DND-41 (cell line): ENCODE measurements around the gene SNPH.

Source experiments
- ATAC-seq: fragments of 200-7000 bp; cut with Tn5 transposase; 3 replicates; pipeline ENCODE4 v1.9.1; 2021; ENCODE audit warnings: low read depth; ENCODE audit not compliant: insufficient read depth
- DNase-seq: peaks from one replicate; pipeline ENCODE4 v3.0.0-alpha.2; 2020
- H2AFZ ChIP-seq: 2 replicates; pipeline ENCODE4 v1.6.0; 2012; ENCODE audit warnings: low read depth, low read length
- H3K27ac ChIP-seq: 2 replicates; pipeline ENCODE4 v1.5.1; 2012; ENCODE audit warnings: low read length, inconsistent platforms
- H3K27me3 ChIP-seq: fragments of 200-600 bp; sonication (generic); 2 replicates; pipeline ENCODE4 v1.6.0; 2012; ENCODE audit warnings: low read length, mild to moderate bottlenecking, inconsistent platforms; ENCODE audit not compliant: insufficient read depth, poor library complexity
- H3K36me3 ChIP-seq: 2 replicates; pipeline ENCODE4 v1.5.1; 2012; ENCODE audit warnings: low read length, inconsistent platforms; ENCODE audit not compliant: insufficient read depth
- H3K4me1 ChIP-seq: 2 replicates; pipeline ENCODE4 v1.5.1; 2012; ENCODE audit warnings: mild to moderate bottlenecking, low read length; ENCODE audit not compliant: insufficient read depth
- H3K4me2 ChIP-seq: 2 replicates; pipeline ENCODE4 v1.6.0; 2012; ENCODE audit warnings: mild to moderate bottlenecking, moderate library complexity, low read length, inconsistent platforms; ENCODE audit not compliant: insufficient read depth
- H3K4me3 ChIP-seq, 2 experiments: fragments of 200-600 bp in 1 of 2; shearing (Covaris generic) in 1 of 2; 2 replicates each; pipeline ENCODE4 v1.5.1; 2012 to 2016; ENCODE audit warnings: inconsistent platforms in 2 of 2, low read length in 2 of 2, mild to moderate bottlenecking in 2 of 2, low read depth in 1 of 2, moderate library complexity in 1 of 2
- H3K79me2 ChIP-seq: 2 replicates; pipeline ENCODE4 v1.6.0; 2012; ENCODE audit warnings: low read length, inconsistent platforms; ENCODE audit not compliant: insufficient read depth
- H3K9ac ChIP-seq: 2 replicates; pipeline ENCODE4 v1.6.0; 2012; ENCODE audit warnings: low read depth, mild to moderate bottlenecking, inconsistent platforms, low read length, moderate library complexity
- H3K9me3 ChIP-seq: 2 replicates; pipeline ENCODE4 v1.5.1; 2012; ENCODE audit warnings: low read length, moderate library complexity, mild to moderate bottlenecking, inconsistent platforms; ENCODE audit not compliant: insufficient read depth, severe bottlenecking
- H4K20me1 ChIP-seq: 2 replicates; pipeline ENCODE4 v1.6.0; 2012; ENCODE audit warnings: low read length; ENCODE audit not compliant: insufficient read depth
- EZH2 ChIP-seq: IDR thresholded peaks from 3 replicates; pipeline ENCODE4 v1.6.1; 2012; ENCODE audit warnings: borderline replicate concordance, low read depth, mild to moderate bottlenecking, moderate library complexity, low read length, inconsistent platforms; ENCODE audit not compliant: severe bottlenecking
- TF ChIP-seq, protein P1 (sequence below): IDR thresholded peaks from 2 replicates; pipeline ENCODE4 v1.5.1; 2012; ENCODE audit warnings: borderline replicate concordance, low read length, moderate library complexity, mild to moderate bottlenecking; ENCODE audit not compliant: poor library complexity, severe bottlenecking; ENCODE audit errors: extremely low read depth

The SNPH gene

DNA sequence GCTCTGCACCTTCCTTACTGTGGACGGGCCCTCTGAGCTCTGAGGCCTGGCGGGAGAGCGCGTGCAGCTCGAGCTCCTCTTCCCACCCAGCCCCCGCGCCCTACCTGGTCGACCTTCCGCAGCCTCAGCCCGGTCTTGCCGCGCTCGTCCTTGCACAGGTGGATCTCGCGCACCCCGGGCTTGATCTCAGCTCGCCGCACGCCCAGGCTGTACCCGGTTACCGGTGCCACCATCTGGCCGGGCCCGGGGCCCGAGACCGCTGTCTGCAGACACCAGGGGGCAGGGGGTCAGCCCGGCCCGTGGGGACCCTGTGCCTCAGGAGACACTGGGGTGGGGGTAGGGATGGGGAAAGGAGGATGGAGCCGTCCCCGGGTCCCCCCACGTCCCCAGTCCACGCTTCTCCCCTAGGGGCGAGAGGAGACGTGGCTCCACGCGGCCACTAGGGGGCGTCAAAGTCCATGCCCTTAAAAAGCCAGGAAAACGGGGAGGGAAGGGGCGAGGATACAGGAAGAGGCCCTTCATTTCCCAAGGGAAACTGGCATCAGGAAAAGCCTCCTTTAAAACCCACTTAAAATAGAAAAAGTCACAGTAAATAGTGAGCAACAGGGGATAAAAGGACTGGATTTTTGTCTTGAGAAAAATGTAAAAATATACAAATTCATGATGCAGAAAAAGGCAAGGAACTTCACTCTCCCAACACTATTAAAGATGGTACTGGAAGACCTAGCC lies 47.3 kb downstream of the SNPH start:
- Histone ChIP-seq H3K36me3 (no peaks in the 10 kb centered on the region), H3K4me3 (no peak overlapping the region), H3K27ac (no peak overlapping the region), H4K20me1 (no peaks in the 10 kb centered on the region), H3K27me3 (no peaks in the 10 kb centered on the region), H3K9ac (no peak overlapping the region), H3K4me1 (peaks cover 8% of the 10 kb centered on the region), H3K9me3 (no peaks in the 10 kb centered on the region), H3K4me2 (peak overlapping the region; percentile 31), H2AFZ (peak overlapping the region; percentile 49; the same call in 1 of the 2 replicates), H3K79me2 (no peaks in the 10 kb centered on the region)
- TF ChIP-seq, protein P1, sequence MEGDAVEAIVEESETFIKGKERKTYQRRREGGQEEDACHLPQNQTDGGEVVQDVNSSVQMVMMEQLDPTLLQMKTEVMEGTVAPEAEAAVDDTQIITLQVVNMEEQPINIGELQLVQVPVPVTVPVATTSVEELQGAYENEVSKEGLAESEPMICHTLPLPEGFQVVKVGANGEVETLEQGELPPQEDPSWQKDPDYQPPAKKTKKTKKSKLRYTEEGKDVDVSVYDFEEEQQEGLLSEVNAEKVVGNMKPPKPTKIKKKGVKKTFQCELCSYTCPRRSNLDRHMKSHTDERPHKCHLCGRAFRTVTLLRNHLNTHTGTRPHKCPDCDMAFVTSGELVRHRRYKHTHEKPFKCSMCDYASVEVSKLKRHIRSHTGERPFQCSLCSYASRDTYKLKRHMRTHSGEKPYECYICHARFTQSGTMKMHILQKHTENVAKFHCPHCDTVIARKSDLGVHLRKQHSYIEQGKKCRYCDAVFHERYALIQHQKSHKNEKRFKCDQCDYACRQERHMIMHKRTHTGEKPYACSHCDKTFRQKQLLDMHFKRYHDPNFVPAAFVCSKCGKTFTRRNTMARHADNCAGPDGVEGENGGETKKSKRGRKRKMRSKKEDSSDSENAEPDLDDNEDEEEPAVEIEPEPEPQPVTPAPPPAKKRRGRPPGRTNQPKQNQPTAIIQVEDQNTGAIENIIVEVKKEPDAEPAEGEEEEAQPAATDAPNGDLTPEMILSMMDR = peak; percentile 96
- no peak for TF ChIP-seq EZH2
- DNase-seq (peak; percentile 65), ATAC-seq (peak; percentile 79)

DNA sequence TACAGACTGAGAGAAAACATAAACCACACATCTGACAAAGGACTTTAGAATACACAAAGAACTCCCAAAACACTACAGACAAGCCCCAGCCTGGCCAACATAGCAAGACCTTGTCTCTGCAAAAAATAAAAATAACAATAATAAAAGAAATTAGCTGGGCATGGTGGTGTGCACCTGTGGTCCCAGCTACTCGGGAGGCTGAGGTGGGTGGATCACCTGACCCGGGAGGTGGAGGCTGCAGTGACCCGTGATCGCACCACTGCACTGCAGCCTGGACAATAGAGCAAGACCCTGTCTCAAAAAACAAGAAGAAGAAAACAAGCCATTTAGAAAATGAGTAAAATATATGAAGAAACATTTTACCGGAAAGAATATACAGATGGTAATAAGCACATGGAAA lies 49.7 kb downstream of the SNPH start:
- Histone ChIP-seq H3K4me3 (no peak overlapping the region), H2AFZ (no peak overlapping the region), H3K4me1 (peaks cover 8% of the 10 kb centered on the region), H3K9me3 (no peaks in the 10 kb centered on the region), H3K9ac (no peak overlapping the region), H3K36me3 (no peaks in the 10 kb centered on the region), H3K27ac (no peak overlapping the region), H3K27me3 (no peaks in the 10 kb centered on the region), H4K20me1 (no peaks in the 10 kb centered on the region), H3K4me2 (no peak overlapping the region), H3K79me2 (no peaks in the 10 kb centered on the region)
- TF ChIP-seq, protein P1 = no peak
- TF ChIP-seq EZH2 = no peak
- no peak for ATAC-seq
- DNase-seq = no peak

DNA sequence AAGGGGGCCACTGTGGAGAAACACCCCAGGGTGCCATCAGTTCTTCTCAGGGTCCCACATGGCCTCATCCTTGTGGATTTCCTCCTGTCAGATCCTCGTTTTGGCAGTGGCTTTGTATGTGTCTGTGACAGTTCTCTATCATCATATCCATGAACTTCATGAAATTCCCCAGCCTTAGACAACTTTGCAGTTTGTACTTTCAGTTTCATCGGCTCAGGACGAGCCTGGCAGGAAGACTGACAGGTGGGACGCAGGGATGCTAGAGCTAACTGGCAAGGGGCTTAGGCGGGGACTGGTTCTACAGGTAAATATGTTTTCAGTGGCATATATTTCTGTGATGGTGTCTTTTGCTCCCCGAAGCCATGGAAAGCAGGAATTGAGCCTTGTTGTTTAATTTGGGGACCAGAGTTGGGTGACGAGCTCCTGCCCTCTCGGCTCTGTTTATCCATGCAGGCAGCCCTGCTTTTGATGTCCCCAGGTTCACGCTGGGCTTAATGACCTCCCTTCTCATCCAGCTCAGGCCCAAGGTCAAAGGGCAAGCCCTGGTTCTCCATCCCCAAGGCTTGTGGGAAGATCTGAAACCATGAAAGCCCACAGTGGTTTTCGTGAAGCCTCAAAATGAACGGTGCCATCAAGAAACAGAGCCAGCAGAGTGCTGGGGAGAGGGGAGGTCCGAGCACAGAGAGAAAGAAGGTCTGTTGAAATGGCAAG lies 51.6 kb downstream of the SNPH start:
- TF ChIP-seq, protein P1 = no peak
- no peak for TF ChIP-seq EZH2
- Histone ChIP-seq H3K79me2 (no peaks in the 10 kb centered on the region), H4K20me1 (no peaks in the 10 kb centered on the region), H3K27me3 (no peaks in the 10 kb centered on the region), H3K4me1 (peaks cover 8% of the 10 kb centered on the region), H3K4me2 (no peak overlapping the region), H3K9me3 (no peaks in the 10 kb centered on the region), H3K9ac (no peak overlapping the region), H3K36me3 (no peaks in the 10 kb centered on the region), H2AFZ (no peak overlapping the region), H3K27ac (no peak overlapping the region), H3K4me3 (no peak overlapping the region)
- DNase-seq = no peak
- ATAC-seq = no peak
